Caco-2 (cell line): Measurements from ENCODE around the gene NTNG2. TPM values are rescaled to one million over a fixed set of nuclear protein-coding genes. Genes with fewer than 3 reads are reported as not detected.

Experiments
- BruUV-seq: library from RNA; stranded (reverse); fragments of 400-500 nt; replicated peaks from 2 replicates; lab custom pipeline; 2021; lab: Mats Ljungman, UMichigan
- CTCF ChIA-PET: fragments of 300-600 bp; sonication (Branson Sonifier 250); formaldehyde crosslinking; loops from one replicate; lab custom pipeline; 2022; ENCODE audit warnings: antibody characterized with exemption; lab: Charles Lee
- POLR2A ChIA-PET: fragments of 300-600 bp; sonication (Branson Sonifier 250); formaldehyde crosslinking; loops from one replicate; lab custom pipeline; 2022; ENCODE audit warnings: antibody characterized with exemption; lab: Charles Lee
- DNase-seq, 2 experiments: peaks; one replicate each; pipeline versions ENCODE4 v3.0.0 to v3.0.0-alpha.2; 2020 to 2022
- H3K27me3 ChIP-seq: replicated peaks from 2 replicates; pipeline ENCODE4 v1.6.0; 2011; ENCODE audit warnings: low read length; ENCODE audit not compliant: control insufficient read depth, insufficient read depth
- H3K36me3 ChIP-seq: 2 replicates; pipeline ENCODE4 v1.5.1; 2011; ENCODE audit warnings: low read length; ENCODE audit not compliant: control insufficient read depth, insufficient read depth
- H3K4me1 ChIP-seq: fragments of 250-450 bp; sonication (Bioruptor Pico); 2 replicates; pipeline ENCODE4 v1.5.1; 2020; ENCODE audit warnings: mild to moderate bottlenecking
- H3K4me3 ChIP-seq: 2 replicates; pipeline ENCODE4 v1.5.1; 2011; ENCODE audit warnings: low read depth, mild to moderate bottlenecking, control low read depth, low read length
- H3K9me3 ChIP-seq: fragments of 250-450 bp; sonication (Bioruptor Pico); 2 replicates; pipeline ENCODE4 v1.5.1; 2020; ENCODE audit warnings: mild to moderate bottlenecking, moderate library complexity
- H3K27ac Mint-ChIP-seq: one replicate; pipeline ENCODE4 v1.8.0; 2022; ENCODE audit warnings: mixed read lengths; ENCODE audit not compliant: unreplicated experiment
- H3K27me3 Mint-ChIP-seq: one replicate; pipeline ENCODE4 v1.8.0; 2022; ENCODE audit warnings: mixed read lengths; ENCODE audit not compliant: insufficient read depth, unreplicated experiment
- H3K36me3 Mint-ChIP-seq: one replicate; pipeline ENCODE4 v1.8.0; 2022; ENCODE audit warnings: mild to moderate bottlenecking, mixed read lengths; ENCODE audit not compliant: insufficient read depth, unreplicated experiment
- H3K4me1 Mint-ChIP-seq: one replicate; pipeline ENCODE4 v1.8.0; 2022; ENCODE audit warnings: low read depth, mixed read lengths; ENCODE audit not compliant: unreplicated experiment
- H3K4me3 Mint-ChIP-seq: one replicate; pipeline ENCODE4 v1.8.0; 2022; ENCODE audit warnings: mild to moderate bottlenecking, moderate library complexity, mixed read lengths; ENCODE audit not compliant: unreplicated experiment
- H3K9me3 Mint-ChIP-seq: one replicate; pipeline ENCODE4 v1.8.0; 2022; ENCODE audit warnings: mixed read lengths; ENCODE audit not compliant: unreplicated experiment
- CTCF ChIP-seq, 2 experiments: fragments of 200-600 bp in 1 of 2; IDR thresholded peaks; 1 replicate in 1 of 2; 2 replicates in 1 of 2; pipeline versions ENCODE4 v1.5.1 to v1.8.0; 2011 to 2022; ENCODE audit warnings: antibody characterized with exemption in 1 of 2, control low read depth in 1 of 2, inconsistent platforms in 1 of 2, low read depth in 1 of 2, low read length in 1 of 2, mild to moderate bottlenecking in 1 of 2, moderate library complexity in 1 of 2; ENCODE audit not compliant: insufficient read depth in 1 of 2, severe bottlenecking in 1 of 2, unreplicated experiment in 1 of 2
- intact Hi-C: fragments of 100-400 bp; cut with micrococcal nuclease; formaldehyde crosslinking; loops from one replicate; pipeline ENCODE4 v1.10.0; 2022; ENCODE audit not compliant: unreplicated experiment
- total RNA-seq: library from RNA; stranded (reverse); gene quantifications from 2 replicates; pipeline ENCODE4 v1.2.3, GENCODE V29; 2022

NTNG2 gene
- total RNA-seq, 1 experiment from 2014 or later = not detected

- Mint-ChIP-seq H3K36me3 (no peaks in the 10 kb centered on the region), H3K4me3 (no peak overlapping the region), H3K27me3 (peaks cover 15% of the 10 kb centered on the region), H3K27ac (no peak overlapping the region), H3K4me1 (peaks cover 6% of the 10 kb centered on the region), H3K9me3 (no peaks in the 10 kb centered on the region)
- no peak overlapping the region for H3K4me3 ChIP-seq
- intact Hi-C loops = no loop called here
- no peaks in the 10 kb centered on the region for H3K9me3 ChIP-seq
- no peak for TF ChIP-seq CTCF (IDR thresholded peaks at IDR 0.05; ENCODE audit: insufficient read depth in 1 of 2, low read depth in 1 of 2, low read length in 1 of 2, severe bottlenecking in 1 of 2, unreplicated experiment in 1 of 2)
- no peak for DNase-seq
- H3K27me3 ChIP-seq = no peaks in the 10 kb centered on the region; the same call in 1 of the 2 replicates
- peaks cover 5% of the 10 kb centered on the region; the same call in 1 of the 2 replicates for H3K4me1 ChIP-seq
- CTCF ChIA-PET = interaction anchor here (1.9 kb wide), 1 partner anchor 69 kb away, joined by 8 read pairs; no protein-coding TSS in a partner anchor
- BruUV-seq = no TSS peak
- no peaks in the 10 kb centered on the region for H3K36me3 ChIP-seq
- POLR2A ChIA-PET = no interaction called here
Observed at GRCh38 chr9:132238992-132239391, 77.1 kb downstream of the NTNG2 start.

DNA sequence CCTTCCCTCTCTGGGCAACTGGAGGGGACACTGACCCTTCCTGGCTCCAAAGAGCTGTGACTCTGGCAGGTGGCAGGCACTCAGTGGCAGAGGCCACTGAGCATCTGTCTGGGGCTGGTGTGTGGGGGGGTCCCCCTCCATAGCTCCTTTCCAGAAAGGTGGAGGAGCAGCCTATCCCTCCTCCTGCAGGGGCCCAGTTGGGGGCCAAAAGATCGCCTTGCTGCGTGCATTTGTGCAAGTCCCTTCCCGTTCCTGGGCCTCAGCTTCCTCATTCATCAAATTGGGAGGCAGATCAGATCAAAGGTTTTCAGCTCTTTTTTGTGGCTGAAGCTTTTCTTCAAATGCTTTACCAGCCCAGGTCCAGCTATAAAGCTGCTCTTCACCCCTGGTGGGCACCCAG lies 77.7 kb downstream of the NTNG2 start:
- ChIA-PET POLR2A (no interaction called here), CTCF (interaction anchor here (0.6 to 1.9 kb wide), 3 partner anchors 18 to 484 kb away, joined by 3 to 8 read pairs (median 3); no protein-coding TSS in a partner anchor)
- no peaks in the 10 kb centered on the region for H3K9me3 ChIP-seq
- Mint-ChIP-seq H3K36me3 (no peaks in the 10 kb centered on the region), H3K4me1 (peaks cover 6% of the 10 kb centered on the region), H3K27ac (no peak overlapping the region), H3K4me3 (no peak overlapping the region), H3K27me3 (peaks cover 19% of the 10 kb centered on the region), H3K9me3 (no peaks in the 10 kb centered on the region)
- peaks cover 5% of the 10 kb centered on the region; the same call in 1 of the 2 replicates for H3K4me1 ChIP-seq
- TF ChIP-seq CTCF (IDR thresholded peaks at IDR 0.05; ENCODE audit: insufficient read depth in 1 of 2, low read depth in 1 of 2, low read length in 1 of 2, severe bottlenecking in 1 of 2, unreplicated experiment in 1 of 2) = no peak
- no peak for DNase-seq
- BruUV-seq = no TSS peak
- intact Hi-C loops = no loop called here
- no peaks in the 10 kb centered on the region for H3K36me3 ChIP-seq
- H3K27me3 ChIP-seq = no peaks in the 10 kb centered on the region; the same call in 1 of the 2 replicates
- no peak overlapping the region for H3K4me3 ChIP-seq

- Mint-ChIP-seq H3K9me3 (no peaks in the 10 kb centered on the region), H3K27me3 (peaks cover 18% of the 10 kb centered on the region), H3K36me3 (no peaks in the 10 kb centered on the region), H3K27ac (no peak overlapping the region), H3K4me3 (peak overlapping the region; percentile 82), H3K4me1 (peaks cover 6% of the 10 kb centered on the region)
- intact Hi-C loops = no loop called here
- no peak for DNase-seq
- peak overlapping the region; percentile 56 for H3K4me3 ChIP-seq
- TF ChIP-seq CTCF (IDR thresholded peaks at IDR 0.05; ENCODE audit: insufficient read depth in 1 of 2, low read depth in 1 of 2, low read length in 1 of 2, severe bottlenecking in 1 of 2, unreplicated experiment in 1 of 2) = no peak
- ChIA-PET CTCF (interaction anchor here (0.6 to 1.9 kb wide), 3 partner anchors 17 to 485 kb away, joined by 3 to 8 read pairs (median 3); no protein-coding TSS in a partner anchor), POLR2A (no interaction called here)
- peaks cover 5% of the 10 kb centered on the region; the same call in 1 of the 2 replicates for H3K4me1 ChIP-seq
- H3K36me3 ChIP-seq = no peaks in the 10 kb centered on the region
- H3K9me3 ChIP-seq = no peaks in the 10 kb centered on the region
- no TSS peak for BruUV-seq
- H3K27me3 ChIP-seq = no peaks in the 10 kb centered on the region
Observed at GRCh38 chr9:132239999-132240840, 78.4 kb downstream of the NTNG2 start.
